Effector CD4-positive, alpha-beta T cell (primary cell): ENCODE data around the gene UBE2B.
A peak's percentile ranks its signal among the peaks of the same experiment; 100 is the strongest.
"Not testable (repeated sequence)": the region's sequence is repeated elsewhere in the genome, so short reads cannot be mapped to it uniquely, and the experiment has no call there.

Experiments
- DNase-seq: peaks from one replicate; pipeline ENCODE4 v3.0.0-alpha.2; 2020
- total RNA-seq: gene quantifications from one replicate; lab custom pipeline; 2026; lab: John Stamatoyannopoulos, UW

UBE2B gene
- total RNA-seq, result 51.2 reads per million, percentile 69 among the genes with 10 or more reads in this experiment

GRCh38 chr5:134370871-134371833, at the start of gene UBE2B:
TSS of gene UBE2B (plus strand) at chr5:134371569. CDS start at chr5:134371596, 27 bp downstream.
- peak; percentile 98 for DNase-seq

GRCh38 chr5:134327327-134327726, 44.0 kb upstream of the UBE2B start:
- no peak for DNase-seq

GRCh38 chr5:134328619-134329018, 42.8 kb upstream of the UBE2B start:
- no peak for DNase-seq

GRCh38 chr5:134336833-134337232, 34.5 kb upstream of the UBE2B start:
- DNase-seq, result not testable (repeated sequence)

GRCh38 chr5:134343500-134343899, 27.9 kb upstream of the UBE2B start:
- not testable (repeated sequence) for DNase-seq

- not testable (repeated sequence) for DNase-seq
These were observed 25.9 kb upstream of the UBE2B start for GRCh38 chr5:134345476-134345875.

- no peak for DNase-seq
These were observed 25.4 kb upstream of the UBE2B start for GRCh38 chr5:134345996-134346395.

- DNase-seq, result no peak
These were observed 21.9 kb upstream of the UBE2B start for GRCh38 chr5:134349463-134349862.

- no peak for DNase-seq
These were observed 15.7 kb upstream of the UBE2B start for GRCh38 chr5:134355681-134356080.

GRCh38 chr5:134365604-134366003, 5.8 kb upstream of the UBE2B start:
- DNase-seq, result no peak

GRCh38 chr5:134370311-134370870, 978 bp upstream of the UBE2B start:
- no peak for DNase-seq

GRCh38 chr5:134371834-134372340, 518 bp downstream of the UBE2B start:
- peak; percentile 22 for DNase-seq

GRCh38 chr5:134373633-134374032, 2.3 kb downstream of the UBE2B start:
- not testable (repeated sequence) for DNase-seq

GRCh38 chr5:134374232-134374631, 2.9 kb downstream of the UBE2B start:
- DNase-seq, result no peak

- no peak for DNase-seq
These were observed 9.0 kb downstream of the UBE2B start for GRCh38 chr5:134380346-134380745.

GRCh38 chr5:134382204-134382603, 10.8 kb downstream of the UBE2B start:
- not testable (repeated sequence) for DNase-seq

- no peak for DNase-seq
These were observed 12.8 kb downstream of the UBE2B start for GRCh38 chr5:134383980-134384697.

GRCh38 chr5:134387443-134387842, 16.1 kb downstream of the UBE2B start:
- no peak for DNase-seq

GRCh38 chr5:134392301-134392700, 20.9 kb downstream of the UBE2B start:
- DNase-seq, result no peak

GRCh38 chr5:134394932-134395331, 23.6 kb downstream of the UBE2B start:
- DNase-seq, result no peak

GRCh38 chr5:134396274-134396673, 24.9 kb downstream of the UBE2B start:
- DNase-seq, result no peak

- DNase-seq, result no peak
These were observed 25.8 kb downstream of the UBE2B start for GRCh38 chr5:134397196-134397595.

GRCh38 chr5:134398609-134399155, 27.3 kb downstream of the UBE2B start:
- DNase-seq, result no peak
